ENCODE measurements around the gene CASS4.

Gene CASS4

GRCh38 chr20:56442389-56443365, 30.6 kb downstream of the CASS4 start:
- no peak overlapping the region for H3K4me3 ChIP-seq (ENCODE audit: low read depth, low read length)
- TF ChIP-seq, protein P1, sequence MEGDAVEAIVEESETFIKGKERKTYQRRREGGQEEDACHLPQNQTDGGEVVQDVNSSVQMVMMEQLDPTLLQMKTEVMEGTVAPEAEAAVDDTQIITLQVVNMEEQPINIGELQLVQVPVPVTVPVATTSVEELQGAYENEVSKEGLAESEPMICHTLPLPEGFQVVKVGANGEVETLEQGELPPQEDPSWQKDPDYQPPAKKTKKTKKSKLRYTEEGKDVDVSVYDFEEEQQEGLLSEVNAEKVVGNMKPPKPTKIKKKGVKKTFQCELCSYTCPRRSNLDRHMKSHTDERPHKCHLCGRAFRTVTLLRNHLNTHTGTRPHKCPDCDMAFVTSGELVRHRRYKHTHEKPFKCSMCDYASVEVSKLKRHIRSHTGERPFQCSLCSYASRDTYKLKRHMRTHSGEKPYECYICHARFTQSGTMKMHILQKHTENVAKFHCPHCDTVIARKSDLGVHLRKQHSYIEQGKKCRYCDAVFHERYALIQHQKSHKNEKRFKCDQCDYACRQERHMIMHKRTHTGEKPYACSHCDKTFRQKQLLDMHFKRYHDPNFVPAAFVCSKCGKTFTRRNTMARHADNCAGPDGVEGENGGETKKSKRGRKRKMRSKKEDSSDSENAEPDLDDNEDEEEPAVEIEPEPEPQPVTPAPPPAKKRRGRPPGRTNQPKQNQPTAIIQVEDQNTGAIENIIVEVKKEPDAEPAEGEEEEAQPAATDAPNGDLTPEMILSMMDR (IDR thresholded peaks at IDR 0.05; ENCODE audit: borderline replicate concordance, insufficient read depth, low read depth, low read length): no peak

- H3K4me3 ChIP-seq (ENCODE audit: low read depth, low read length): no peak overlapping the region
These were observed 31.8 kb downstream of the CASS4 start for GRCh38 chr20:56443654-56444540.

DNA sequence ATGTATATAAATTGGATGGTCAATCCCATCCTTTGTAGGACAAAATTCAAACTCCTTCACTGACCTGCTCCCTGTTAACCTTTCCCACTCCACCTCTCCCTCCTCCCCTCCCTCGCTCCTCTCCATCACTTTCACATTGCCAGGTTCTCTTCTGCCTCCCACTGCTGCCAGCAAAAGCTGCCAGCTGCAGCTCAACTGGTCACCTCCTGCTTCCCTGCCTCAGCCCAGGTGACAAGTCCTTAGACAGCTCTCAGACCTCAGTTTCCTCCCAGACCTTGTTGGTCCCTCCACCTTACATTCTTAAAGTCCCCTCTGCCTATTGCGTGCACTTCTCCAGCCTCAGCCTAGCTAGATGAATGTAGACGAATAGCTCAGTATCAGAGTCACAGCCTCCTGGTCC, 33.1 kb downstream of the CASS4 start:
- H3K4me3 ChIP-seq (ENCODE audit: low read depth, low read length): no peak overlapping the region
- TF ChIP-seq, protein P1 (IDR thresholded peaks at IDR 0.05; ENCODE audit: borderline replicate concordance, insufficient read depth, low read depth, low read length): no peak

More at GRCh38 chr20:56443654-56444540, 31.8 kb downstream of the CASS4 start:
- TF ChIP-seq, protein P1 (IDR thresholded peaks at IDR 0.05; ENCODE audit: borderline replicate concordance, insufficient read depth, low read depth, low read length): no peak

- TF ChIP-seq, protein P1 (IDR thresholded peaks at IDR 0.05; ENCODE audit: borderline replicate concordance, insufficient read depth, low read depth, low read length): no peak
These were observed 33.5 kb downstream of the CASS4 start for GRCh38 chr20:56445540-56445939.

DNA sequence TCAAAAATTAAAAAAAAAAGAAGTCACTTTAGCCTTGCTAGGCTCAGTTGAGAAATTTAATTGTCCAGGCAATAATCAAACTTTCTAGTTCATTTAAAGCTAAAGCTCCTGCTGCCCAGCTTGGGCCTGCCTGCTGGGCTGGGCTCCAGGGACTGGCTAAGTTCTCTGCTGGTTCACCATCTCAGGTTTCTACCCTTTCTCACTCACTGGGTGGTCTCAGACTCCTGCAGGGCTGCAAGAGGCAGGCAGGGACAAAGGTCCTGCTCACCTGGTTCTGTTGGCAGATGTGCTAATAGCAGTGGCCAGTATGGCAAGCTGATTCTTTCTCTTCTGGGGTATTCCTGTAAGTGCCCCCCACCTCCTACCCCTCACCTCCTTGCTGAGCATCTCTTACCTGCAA, 35.2 kb downstream of the CASS4 start:
- TF ChIP-seq, protein P1 (IDR thresholded peaks at IDR 0.05; ENCODE audit: borderline replicate concordance, insufficient read depth, low read depth, low read length): no peak
- H3K4me3 ChIP-seq (ENCODE audit: low read depth, low read length): no peak overlapping the region

More at GRCh38 chr20:56445540-56445939, 33.5 kb downstream of the CASS4 start:
- no peak overlapping the region for H3K4me3 ChIP-seq (ENCODE audit: low read depth, low read length)

DNA sequence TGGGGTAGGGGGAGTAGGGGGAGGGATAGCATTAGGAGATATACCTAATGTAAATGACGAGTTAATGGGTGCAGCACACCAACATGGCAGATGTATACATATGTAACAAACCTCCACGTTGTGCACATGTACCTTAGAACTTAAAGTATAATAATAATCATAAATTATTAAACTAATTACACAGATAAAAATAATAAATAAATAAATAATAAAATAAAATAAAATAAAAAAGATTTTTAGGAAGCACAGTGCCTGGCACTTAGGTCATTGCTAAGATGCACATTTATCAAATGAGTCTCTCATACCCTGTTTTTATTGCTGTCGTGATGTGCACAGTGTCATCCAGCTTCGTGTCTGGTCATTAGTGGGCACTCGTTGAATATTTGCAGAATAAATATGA, 37.4 kb downstream of the CASS4 start:
- TF ChIP-seq, protein P1 (IDR thresholded peaks at IDR 0.05; ENCODE audit: borderline replicate concordance, insufficient read depth, low read depth, low read length): no peak
- H3K4me3 ChIP-seq (ENCODE audit: low read depth, low read length): no peak overlapping the region
